ENCODE measurements around the gene ZNF689. TPM values are rescaled to one million over a fixed set of nuclear protein-coding genes. Genes with fewer than 3 reads are reported as not detected.

Gene ZNF689
- polyA plus RNA-seq, 2 of the 4 experiments (the other 2 are of a cell fraction): 6.8 to 7.4 TPM

DNA sequence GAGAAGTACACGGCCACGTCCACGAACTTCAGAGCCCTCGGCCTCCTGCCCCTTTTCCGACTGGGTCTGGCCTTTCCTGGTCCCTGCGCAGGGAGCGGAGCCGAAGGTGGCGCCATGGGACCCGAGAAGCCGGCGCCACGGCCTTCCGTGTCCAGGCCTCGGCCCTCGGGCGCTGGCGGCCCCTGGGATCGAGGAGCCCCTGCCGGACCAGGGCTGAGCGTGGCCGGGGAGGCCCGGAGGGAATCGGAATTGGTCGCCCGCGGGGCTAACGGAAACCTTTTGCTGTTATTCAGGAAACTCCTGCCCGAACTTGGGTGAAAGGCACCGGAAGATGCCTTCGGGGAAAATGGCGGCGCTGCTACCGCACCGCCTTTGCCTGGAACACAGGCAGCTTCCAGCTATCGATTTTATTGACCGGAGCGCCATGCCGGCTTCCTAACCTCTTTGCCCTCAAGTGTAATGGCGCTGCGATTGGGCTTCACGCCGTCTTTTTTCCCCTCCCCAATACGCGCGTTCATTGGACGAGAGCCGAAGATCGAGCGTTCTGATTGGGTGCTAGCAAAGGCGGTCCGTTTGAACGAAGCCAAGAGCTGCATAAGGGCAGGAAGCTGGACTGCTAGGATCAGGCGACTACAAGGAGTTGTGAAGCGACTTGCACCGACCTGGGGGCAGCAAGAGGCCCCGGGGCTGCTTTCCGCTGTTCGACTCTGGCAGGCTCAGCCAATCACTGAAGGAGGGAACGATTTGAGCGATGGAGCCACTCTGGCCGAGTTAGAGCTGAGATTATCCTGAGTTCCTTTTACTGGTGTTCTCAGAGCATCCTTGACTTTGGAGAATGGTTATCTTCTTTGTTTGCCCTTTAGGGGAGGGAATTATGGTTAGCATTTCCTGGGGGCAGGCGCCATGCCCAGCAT, at the start of gene ZNF689 (continued):
- TF ChIP-seq, protein P1, sequence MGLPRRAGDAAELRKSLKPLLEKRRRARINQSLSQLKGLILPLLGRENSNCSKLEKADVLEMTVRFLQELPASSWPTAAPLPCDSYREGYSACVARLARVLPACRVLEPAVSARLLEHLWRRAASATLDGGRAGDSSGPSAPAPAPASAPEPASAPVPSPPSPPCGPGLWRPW (IDR thresholded peaks at IDR 0.05): no peak
- TF ChIP-seq CBX2 (IDR thresholded peaks at IDR 0.05; ENCODE audit: borderline replicate concordance, low read depth) (no peak), CEBPB (IDR thresholded peaks at IDR 0.05) (no peak), RFX5 (IDR thresholded peaks at IDR 0.05) (no peak), BHLHE40 (IDR thresholded peaks at IDR 0.05; ENCODE audit: low read depth, low read length) (no peak), KDM5A (IDR thresholded peaks at IDR 0.05) (peak; percentile 37; the same call in 1 of the 2 replicates), TP53 (CRISPR knock-in tag; IDR thresholded peaks at IDR 0.05) (no peak), ZNF302 (CRISPR knock-in tag; IDR thresholded peaks at IDR 0.05) (no peak), HOXA7 (CRISPR knock-in tag; IDR thresholded peaks at IDR 0.05) (no peak), MAFK (IDR thresholded peaks at IDR 0.05; ENCODE audit: partially characterized antibody) (no peak), CBX8 (IDR thresholded peaks at IDR 0.05) (no peak), POLR2A (IDR thresholded peaks at IDR 0.05; ENCODE audit: low read length) (0 out of 2 replicates have a peak, but pooled peaks have one; percentile 23), NFE2L2 (conservative IDR thresholded peaks at IDR 0.05; ENCODE audit: low read length) (no peak), KDM1A (IDR thresholded peaks at IDR 0.05; ENCODE audit: low read depth) (no peak), RARB (CRISPR knock-in tag; IDR thresholded peaks at IDR 0.05) (no peak), NR3C1 (IDR thresholded peaks at IDR 0.05) (no peak), FOXS1 (CRISPR knock-in tag; IDR thresholded peaks at IDR 0.05) (no peak), GATA3 (IDR thresholded peaks at IDR 0.05; ENCODE audit: borderline replicate concordance) (no peak), SMC3 (IDR thresholded peaks at IDR 0.05) (no peak), RCOR1 (IDR thresholded peaks at IDR 0.05; ENCODE audit: low read depth, low read length) (no peak), SREBF2 (IDR thresholded peaks at IDR 0.05) (no peak), RNF2 (IDR thresholded peaks at IDR 0.05; ENCODE audit: borderline replicate concordance, low read depth) (no peak)
- TF ChIP-seq, protein P2, sequence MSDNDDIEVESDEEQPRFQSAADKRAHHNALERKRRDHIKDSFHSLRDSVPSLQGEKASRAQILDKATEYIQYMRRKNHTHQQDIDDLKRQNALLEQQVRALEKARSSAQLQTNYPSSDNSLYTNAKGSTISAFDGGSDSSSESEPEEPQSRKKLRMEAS (IDR thresholded peaks at IDR 0.05): peak; percentile 57
- TF ChIP-seq, protein P3, sequence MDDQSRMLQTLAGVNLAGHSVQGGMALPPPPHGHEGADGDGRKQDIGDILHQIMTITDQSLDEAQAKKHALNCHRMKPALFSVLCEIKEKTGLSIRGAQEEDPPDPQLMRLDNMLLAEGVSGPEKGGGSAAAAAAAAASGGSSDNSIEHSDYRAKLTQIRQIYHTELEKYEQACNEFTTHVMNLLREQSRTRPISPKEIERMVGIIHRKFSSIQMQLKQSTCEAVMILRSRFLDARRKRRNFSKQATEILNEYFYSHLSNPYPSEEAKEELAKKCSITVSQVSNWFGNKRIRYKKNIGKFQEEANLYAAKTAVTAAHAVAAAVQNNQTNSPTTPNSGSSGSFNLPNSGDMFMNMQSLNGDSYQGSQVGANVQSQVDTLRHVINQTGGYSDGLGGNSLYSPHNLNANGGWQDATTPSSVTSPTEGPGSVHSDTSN (IDR thresholded peaks at IDR 0.05): peak; percentile 62; the same call in 1 of the 2 replicates

DNA sequence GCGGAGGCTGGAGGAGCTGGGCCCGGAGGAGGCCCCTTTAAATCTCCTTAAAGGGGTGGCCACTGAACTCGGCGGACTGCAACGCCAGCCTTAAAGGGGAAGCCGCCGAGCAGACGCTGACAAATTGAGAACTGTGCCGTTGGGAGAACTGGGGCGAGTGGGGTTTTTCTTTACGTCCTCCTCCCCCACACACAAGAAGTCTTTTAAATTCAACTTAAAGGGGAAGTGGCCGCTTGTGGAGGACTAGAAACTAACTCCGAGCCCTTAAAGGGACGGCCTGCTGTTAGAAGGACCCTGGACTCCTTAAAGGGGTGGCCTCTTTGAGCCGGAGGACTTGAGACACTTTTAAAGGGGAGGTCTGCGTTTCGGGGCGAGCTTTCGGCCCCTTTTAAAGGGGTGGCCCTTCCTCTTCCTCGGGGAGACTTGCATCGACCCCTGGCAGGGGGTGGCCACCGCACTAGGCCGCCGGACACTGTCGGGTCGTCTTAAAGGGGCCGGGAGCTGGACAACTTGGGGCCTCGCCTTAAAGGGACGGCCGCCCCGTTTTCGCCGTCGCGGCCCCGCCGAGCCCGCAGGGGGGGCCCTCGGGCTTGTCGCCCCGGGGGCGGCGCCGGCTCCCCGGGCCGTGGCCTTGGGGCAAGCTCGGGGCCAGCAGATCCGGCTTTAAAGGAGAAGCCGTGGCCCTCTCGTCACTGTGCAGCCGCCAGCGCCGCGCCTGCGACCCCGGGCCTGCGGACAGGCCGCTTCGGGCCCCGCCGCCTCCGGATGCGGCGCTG, 48.7 kb upstream of the ZNF689 start:
- peak overlapping the region; percentile 87 to 99 for H3K27ac ChIP-seq
- under 1% methylated on average over 26 of the region's 64 CpGs for WGBS (ENCODE audit: missing lambda C conversion rate)
- peaks cover 23% of the 10 kb centered on the region for H3K4me1 ChIP-seq
- H3K4me3 ChIP-seq: peak overlapping the region; percentile 90
- POLR2A ChIA-PET: interaction anchor here (0.6 to 2.1 kb wide), 17 partner anchors 9 to 594 kb away, joined by 3 to 14 read pairs (median 4); partner anchors contain the start of genes ALDOA, KAT8, PHKG2 and PRR14
- ATAC-seq (peak; percentile 56 to 57), DNase-seq (ENCODE audit: low read depth in 1 of 2, low spot score in 1 of 2) (peak; percentile 78 to 99), FAIRE-seq (no peak)
- H3K4me2 ChIP-seq: peak overlapping the region; percentile 96
- H3K9me3 ChIP-seq: no peaks in the 10 kb centered on the region
- CTCF ChIA-PET: interaction anchor here (0.6 to 3.8 kb wide), 12 partner anchors 8 to 229 kb away, joined by 3 to 39 read pairs (median 3); partner anchors contain the start of genes DCTPP1 and PRR14
- TF ChIP-seq, protein P2 (IDR thresholded peaks at IDR 0.05): peak; percentile 64
- TF ChIP-seq KDM5A (IDR thresholded peaks at IDR 0.05) (no peak), PHF8 (IDR thresholded peaks at IDR 0.05; ENCODE audit: borderline replicate concordance, low read depth) (no peak; the same call in 1 of the 2 replicates), RARB (CRISPR knock-in tag; IDR thresholded peaks at IDR 0.05) (no peak), EHF (CRISPR knock-in tag; IDR thresholded peaks at IDR 0.05) (no peak), RCOR1 (IDR thresholded peaks at IDR 0.05; ENCODE audit: low read depth, low read length) (no peak), MAZ (IDR thresholded peaks at IDR 0.05; ENCODE audit: borderline replicate concordance, low read depth, low read length) (peak; percentile 12; the same call in 1 of the 2 replicates), CHD2 (IDR thresholded peaks at IDR 0.05; ENCODE audit: low read length, partially characterized antibody) (no peak), RNF2 (IDR thresholded peaks at IDR 0.05; ENCODE audit: borderline replicate concordance, low read depth) (no peak), CBX8 (IDR thresholded peaks at IDR 0.05) (no peak), HOXB13 (CRISPR knock-in tag; IDR thresholded peaks at IDR 0.05; ENCODE audit: low read depth) (no peak), JUN (IDR thresholded peaks at IDR 0.05) (peak in 1 of 2 experiments; percentile 54; a peak in 3 of 5 replicates)
- TF ChIP-seq, protein P4, sequence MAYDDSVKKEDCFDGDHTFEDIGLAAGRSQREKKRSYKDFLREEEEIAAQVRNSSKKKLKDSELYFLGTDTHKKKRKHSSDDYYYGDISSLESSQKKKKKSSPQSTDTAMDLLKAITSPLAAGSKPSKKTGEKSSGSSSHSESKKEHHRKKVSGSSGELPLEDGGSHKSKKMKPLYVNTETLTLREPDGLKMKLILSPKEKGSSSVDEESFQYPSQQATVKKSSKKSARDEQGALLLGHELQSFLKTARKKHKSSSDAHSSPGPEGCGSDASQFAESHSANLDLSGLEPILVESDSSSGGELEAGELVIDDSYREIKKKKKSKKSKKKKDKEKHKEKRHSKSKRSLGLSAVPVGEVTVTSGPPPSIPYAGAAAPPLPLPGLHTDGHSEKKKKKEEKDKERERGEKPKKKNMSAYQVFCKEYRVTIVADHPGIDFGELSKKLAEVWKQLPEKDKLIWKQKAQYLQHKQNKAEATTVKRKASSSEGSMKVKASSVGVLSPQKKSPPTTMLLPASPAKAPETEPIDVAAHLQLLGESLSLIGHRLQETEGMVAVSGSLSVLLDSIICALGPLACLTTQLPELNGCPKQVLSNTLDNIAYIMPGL (CRISPR knock-in tag; IDR thresholded peaks at IDR 0.05; ENCODE audit: borderline replicate concordance): no peak
- TF ChIP-seq, protein P3 (IDR thresholded peaks at IDR 0.05): no peak

Data from A549 (cell line).